MM.1S (cell line): ENCODE data around the gene NINJ2.

Experiments
- CTCF ChIP-seq: fragments of 300-600 bp; sonication (generic); IDR thresholded peaks from 2 replicates; pipeline ENCODE4 v1.5.1; 2016; ENCODE audit warnings: antibody characterized with exemption, low read length, mixed read lengths
- EZH2 ChIP-seq: fragments of 300-600 bp; sonication (generic); optimal IDR thresholded peaks from 2 replicates; pipeline ENCODE3; 2017; ENCODE audit warnings: low read depth, mild to moderate bottlenecking, antibody characterized with exemption, low read length, mixed read lengths

GRCh38 chr12:591167-592023 lies 71.8 kb downstream of the NINJ2 start:
- TF ChIP-seq EZH2 (no peak), CTCF (peak; percentile 3; the same call in 1 of the 2 replicates)
